ENCODE measurements around the gene PSMD1.

GRCh38 chr2:231036578-231037106 is 20.0 kb upstream of the PSMD1 start:
- no peak for TF ChIP-seq REST (IDR thresholded peaks at IDR 0.05; ENCODE audit: low read depth)
- TF ChIP-seq NFIC (IDR thresholded peaks at IDR 0.05) = no peak
- TF ChIP-seq USF1 (IDR thresholded peaks at IDR 0.05) = no peak
- no peak for TF ChIP-seq RAD21 (IDR thresholded peaks at IDR 0.05; ENCODE audit: low read depth)
- TF ChIP-seq TAF1 (IDR thresholded peaks at IDR 0.05; ENCODE audit: low read depth) = no peak
- TF ChIP-seq MAX (IDR thresholded peaks at IDR 0.05) = no peak
- no peak for TF ChIP-seq EP300 (IDR thresholded peaks at IDR 0.05; ENCODE audit: borderline replicate concordance)
- no peak for TF ChIP-seq ZBTB7A (IDR thresholded peaks at IDR 0.05; ENCODE audit: low read depth)
- TF ChIP-seq CREB1 (IDR thresholded peaks at IDR 0.05; ENCODE audit: low read depth) = no peak
- TF ChIP-seq CEBPB (IDR thresholded peaks at IDR 0.05) = no peak
